ENCODE data around the gene TCF15. TPM values are rescaled to one million over a fixed set of nuclear protein-coding genes. Genes with fewer than 3 reads are reported as not detected.

Gene TCF15
- total and polyA plus RNA-seq, 2 of the 13 experiments (the other 11 are each of a cell fraction or from before 2014, with no cell fraction given), result not detected

- TF ChIP-seq ZNF382 (CRISPR knock-in tag; IDR thresholded peaks at IDR 0.05; ENCODE audit: borderline replicate concordance), result no peak
- no peak for TF ChIP-seq ZNF616 (CRISPR knock-in tag; IDR thresholded peaks at IDR 0.05; ENCODE audit: low read depth)
- no peak for TF ChIP-seq POLR2AphosphoS2 (IDR thresholded peaks at IDR 0.05; ENCODE audit: low read depth, low read length)
- no peak; the same call in 1 of the 2 replicates for TF ChIP-seq THAP7 (CRISPR knock-in tag; IDR thresholded peaks at IDR 0.05)
- no peak for TF ChIP-seq ZNF335 (CRISPR knock-in tag; IDR thresholded peaks at IDR 0.05)
- 0 out of 2 replicates have a peak, but pooled peaks have one; percentile 17 for TF ChIP-seq NCOA1 (CRISPR knock-in tag; IDR thresholded peaks at IDR 0.05)
- TF ChIP-seq ZFP37 (CRISPR knock-in tag; IDR thresholded peaks at IDR 0.05; ENCODE audit: borderline replicate concordance), result peak; percentile 76
- TF ChIP-seq ZBTB25 (CRISPR knock-in tag; IDR thresholded peaks at IDR 0.05), result peak; percentile 81
- peak; percentile 92 for TF ChIP-seq ZNF331 (CRISPR knock-in tag; IDR thresholded peaks at IDR 0.05)
- TF ChIP-seq RBM39 (IDR thresholded peaks at IDR 0.05; ENCODE audit: low read depth, low read length, poor library complexity, severe bottlenecking), result peak; percentile 96
- TF ChIP-seq, protein P1, sequence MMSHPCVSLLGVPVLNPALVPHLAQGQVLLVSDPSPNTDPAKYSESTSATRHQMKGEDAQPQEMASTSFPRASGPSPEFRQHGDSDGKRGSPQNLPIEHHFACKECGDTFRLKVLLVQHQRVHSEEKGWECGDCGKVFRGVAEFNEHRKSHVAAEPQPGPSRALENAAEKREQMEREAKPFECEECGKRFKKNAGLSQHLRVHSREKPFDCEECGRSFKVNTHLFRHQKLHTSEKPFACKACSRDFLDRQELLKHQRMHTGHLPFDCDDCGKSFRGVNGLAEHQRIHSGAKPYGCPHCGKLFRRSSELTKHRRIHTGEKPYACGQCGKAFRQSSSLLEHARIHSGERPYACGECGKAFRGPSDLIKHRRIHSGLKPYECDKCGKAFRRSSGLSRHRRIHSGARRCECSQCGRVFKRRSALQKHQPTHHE (CRISPR knock-in tag; IDR thresholded peaks at IDR 0.05; ENCODE audit: borderline replicate concordance), result 0 out of 2 replicates have a peak, but pooled peaks have one; percentile 40
- peak; percentile 91; the same call in 1 of the 2 replicates for TF ChIP-seq ZNF124 (CRISPR knock-in tag; IDR thresholded peaks at IDR 0.05)
- TF ChIP-seq, protein P2, sequence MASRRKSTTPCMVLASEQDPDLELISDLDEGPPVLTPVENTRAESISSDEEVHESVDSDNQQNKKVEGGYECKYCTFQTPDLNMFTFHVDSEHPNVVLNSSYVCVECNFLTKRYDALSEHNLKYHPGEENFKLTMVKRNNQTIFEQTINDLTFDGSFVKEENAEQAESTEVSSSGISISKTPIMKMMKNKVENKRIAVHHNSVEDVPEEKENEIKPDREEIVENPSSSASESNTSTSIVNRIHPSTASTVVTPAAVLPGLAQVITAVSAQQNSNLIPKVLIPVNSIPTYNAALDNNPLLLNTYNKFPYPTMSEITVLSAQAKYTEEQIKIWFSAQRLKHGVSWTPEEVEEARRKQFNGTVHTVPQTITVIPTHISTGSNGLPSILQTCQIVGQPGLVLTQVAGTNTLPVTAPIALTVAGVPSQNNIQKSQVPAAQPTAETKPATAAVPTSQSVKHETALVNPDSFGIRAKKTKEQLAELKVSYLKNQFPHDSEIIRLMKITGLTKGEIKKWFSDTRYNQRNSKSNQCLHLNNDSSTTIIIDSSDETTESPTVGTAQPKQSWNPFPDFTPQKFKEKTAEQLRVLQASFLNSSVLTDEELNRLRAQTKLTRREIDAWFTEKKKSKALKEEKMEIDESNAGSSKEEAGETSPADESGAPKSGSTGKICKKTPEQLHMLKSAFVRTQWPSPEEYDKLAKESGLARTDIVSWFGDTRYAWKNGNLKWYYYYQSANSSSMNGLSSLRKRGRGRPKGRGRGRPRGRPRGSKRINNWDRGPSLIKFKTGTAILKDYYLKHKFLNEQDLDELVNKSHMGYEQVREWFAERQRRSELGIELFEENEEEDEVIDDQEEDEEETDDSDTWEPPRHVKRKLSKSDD (CRISPR knock-in tag; IDR thresholded peaks at IDR 0.05; ENCODE audit: low read depth), result no peak
- TF ChIP-seq MEIS1 (CRISPR knock-in tag; IDR thresholded peaks at IDR 0.05; ENCODE audit: borderline replicate concordance), result peak; percentile 69; the same call in 1 of the 2 replicates
- TF ChIP-seq ETV5 (CRISPR knock-in tag; IDR thresholded peaks at IDR 0.05; ENCODE audit: borderline replicate concordance), result peak; percentile 99
- TF ChIP-seq ZNF761 (CRISPR knock-in tag; conservative IDR thresholded peaks at IDR 0.05), result peak; percentile 95
- peak; percentile 85 for TF ChIP-seq ZNF768 (CRISPR knock-in tag; IDR thresholded peaks at IDR 0.05)
- TF ChIP-seq, protein P3, sequence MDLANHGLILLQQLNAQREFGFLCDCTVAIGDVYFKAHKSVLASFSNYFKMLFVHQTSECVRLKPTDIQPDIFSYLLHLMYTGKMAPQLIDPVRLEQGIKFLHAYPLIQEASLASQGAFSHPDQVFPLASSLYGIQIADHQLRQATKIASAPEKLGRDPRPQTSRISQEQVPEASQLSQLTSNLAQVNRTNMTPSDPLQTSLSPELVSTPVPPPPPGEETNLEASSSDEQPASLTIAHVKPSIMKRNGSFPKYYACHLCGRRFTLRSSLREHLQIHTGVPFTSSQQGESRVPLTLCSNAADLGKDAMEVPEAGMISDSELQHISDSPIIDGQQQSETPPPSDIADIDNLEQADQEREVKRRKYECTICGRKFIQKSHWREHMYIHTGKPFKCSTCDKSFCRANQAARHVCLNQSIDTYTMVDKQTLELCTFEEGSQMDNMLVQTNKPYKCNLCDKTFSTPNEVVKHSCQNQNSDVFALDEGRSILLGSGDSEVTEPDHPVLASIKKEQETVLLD (CRISPR knock-in tag; IDR thresholded peaks at IDR 0.05; ENCODE audit: low read depth), result no peak
- TF ChIP-seq GABPB1 (CRISPR knock-in tag; IDR thresholded peaks at IDR 0.05), result peak; percentile 92
- TF ChIP-seq ZSCAN22 (CRISPR knock-in tag; IDR thresholded peaks at IDR 0.05), result peak; percentile 44; the same call in 1 of the 2 replicates
- no peak for TF ChIP-seq ZNF530 (CRISPR knock-in tag; IDR thresholded peaks at IDR 0.05; ENCODE audit: low read depth)
- TF ChIP-seq TRIM24 (CRISPR knock-in tag; IDR thresholded peaks at IDR 0.05), result no peak; the same call in 1 of the 2 replicates
Measured at GRCh38 chr20:645318-646106, 35.4 kb upstream of the TCF15 start (continued).

Data from HepG2 (cell line).